Smooth muscle cell (in vitro differentiated cells): Measurements from ENCODE around the gene COL25A1. TPM values are rescaled to one million over a fixed set of nuclear protein-coding genes. Genes with fewer than 3 reads are reported as not detected.
"Not testable (repeated sequence)": the region's sequence is repeated elsewhere in the genome, so short reads cannot be mapped to it uniquely, and the experiment has no call there.

Experiments
- DNase-seq: peaks from one replicate; lab custom pipeline; 2025; ENCODE audit not compliant: unreplicated experiment; lab: John Stamatoyannopoulos, UW
- H2AFZ ChIP-seq: fragments of 200-600 bp; sonication (generic); 2 replicates; pipeline ENCODE4 v1.6.0; 2016; ENCODE audit warnings: antibody characterized with exemption, low read depth, mild to moderate bottlenecking
- H3F3A ChIP-seq: fragments of 200-600 bp; sonication (generic); 2 replicates; pipeline ENCODE4 v1.6.0; 2017; ENCODE audit warnings: antibody characterized with exemption, low read depth
- H3K27ac ChIP-seq: fragments of 200-600 bp; sonication (generic); 2 replicates; pipeline ENCODE4 v1.5.1; 2016; ENCODE audit warnings: low read depth, mild to moderate bottlenecking
- H3K27me3 ChIP-seq: fragments of 200-600 bp; sonication (generic); 2 replicates; pipeline ENCODE4 v1.6.1; 2016; ENCODE audit warnings: low read depth, mild to moderate bottlenecking
- H3K36me3 ChIP-seq: fragments of 200-600 bp; sonication (generic); 2 replicates; pipeline ENCODE4 v1.5.1; 2016; ENCODE audit warnings: low read depth
- H3K4me1 ChIP-seq: fragments of 200-600 bp; sonication (generic); 2 replicates; pipeline ENCODE4 v1.5.1; 2016; ENCODE audit warnings: low read depth
- H3K4me2 ChIP-seq: fragments of 200-600 bp; sonication (generic); 2 replicates; pipeline ENCODE4 v1.6.0; 2016; ENCODE audit warnings: mild to moderate bottlenecking
- H3K4me3 ChIP-seq: fragments of 200-600 bp; sonication (generic); 2 replicates; pipeline ENCODE4 v1.5.1; 2016; ENCODE audit warnings: mild to moderate bottlenecking
- H3K79me2 ChIP-seq: fragments of 200-600 bp; sonication (generic); 2 replicates; pipeline ENCODE4 v1.6.0; 2016; ENCODE audit warnings: low read depth, mild to moderate bottlenecking
- H3K9ac ChIP-seq: fragments of 200-600 bp; sonication (generic); 2 replicates; pipeline ENCODE4 v1.6.0; 2016; ENCODE audit warnings: low read depth
- H3K9me3 ChIP-seq: fragments of 200-600 bp; sonication (generic); replicated peaks from 2 replicates; pipeline ENCODE4 v1.5.1; 2016; ENCODE audit warnings: low read depth
- H4K20me1 ChIP-seq: fragments of 200-600 bp; sonication (generic); 2 replicates; pipeline ENCODE4 v1.6.0; 2016; ENCODE audit warnings: low read depth
- WGBS: methylation state at CpG from one replicate; pipeline ENCODE4 v1.1.7; 2016; ENCODE audit warnings: low lambda C conversion rate; 5-methylcytosine and 5-hydroxymethylcytosine counted together
- polyA plus RNA-seq: library from polyadenylated mRNA; unstranded; fragments of >200 nt; fragmentation: Nextera tagmentation; extraction: Ambion mirVana; gene quantifications from 2 replicates; pipeline ENCODE4 v1.2.1, GENCODE V29; 2016
- total RNA-seq: library from RNA; depleted of rRNA; stranded (reverse); fragments of >200 nt; gene quantifications from 2 replicates; pipeline ENCODE4 v1.2.3, GENCODE V29; 2014
- TF ChIP-seq, protein P1 (sequence below): fragments of 200-600 bp; sonication (generic); IDR thresholded peaks from 2 replicates; pipeline ENCODE4 v1.5.1; 2017; ENCODE audit warnings: borderline replicate concordance, mild to moderate bottlenecking, antibody characterized with exemption; ENCODE audit not compliant: insufficient read depth, poor library complexity, severe bottlenecking

COL25A1 gene
- total and polyA plus RNA-seq, 2 experiments from 2014 or later, result 2.9 to 4.7 TPM

DNA sequence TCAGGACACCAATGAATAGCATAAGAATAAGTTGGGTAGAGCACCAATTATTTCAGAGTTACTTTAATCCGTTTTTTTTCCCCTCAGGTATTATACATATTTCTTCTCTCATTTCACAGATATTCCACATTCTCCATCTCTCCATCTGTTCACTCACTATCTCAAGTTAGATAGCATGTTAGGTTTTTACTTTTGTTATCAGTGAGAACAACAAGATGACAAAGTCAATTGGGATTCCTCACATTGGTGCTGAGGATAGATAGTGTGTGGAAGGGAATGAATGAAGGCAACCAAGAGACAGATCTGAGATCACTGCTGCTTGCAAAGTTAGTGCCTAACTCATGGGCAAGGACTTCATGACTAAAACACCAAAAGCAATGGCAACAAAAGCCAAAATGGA lies 427.7 kb downstream of the COL25A1 start:
- Histone ChIP-seq H3K27ac (no peak overlapping the region), H3K9me3 (no peaks in the 10 kb centered on the region), H3F3A (no peaks in the 10 kb centered on the region), H3K79me2 (no peaks in the 10 kb centered on the region), H3K27me3 (no peaks in the 10 kb centered on the region), H3K4me3 (no peak overlapping the region), H3K9ac (no peak overlapping the region), H4K20me1 (no peaks in the 10 kb centered on the region), H2AFZ (no peak overlapping the region), H3K4me2 (no peak overlapping the region), H3K4me1 (peaks cover 12% of the 10 kb centered on the region), H3K36me3 (no peaks in the 10 kb centered on the region)
- no peak for DNase-seq
- TF ChIP-seq, protein P1, sequence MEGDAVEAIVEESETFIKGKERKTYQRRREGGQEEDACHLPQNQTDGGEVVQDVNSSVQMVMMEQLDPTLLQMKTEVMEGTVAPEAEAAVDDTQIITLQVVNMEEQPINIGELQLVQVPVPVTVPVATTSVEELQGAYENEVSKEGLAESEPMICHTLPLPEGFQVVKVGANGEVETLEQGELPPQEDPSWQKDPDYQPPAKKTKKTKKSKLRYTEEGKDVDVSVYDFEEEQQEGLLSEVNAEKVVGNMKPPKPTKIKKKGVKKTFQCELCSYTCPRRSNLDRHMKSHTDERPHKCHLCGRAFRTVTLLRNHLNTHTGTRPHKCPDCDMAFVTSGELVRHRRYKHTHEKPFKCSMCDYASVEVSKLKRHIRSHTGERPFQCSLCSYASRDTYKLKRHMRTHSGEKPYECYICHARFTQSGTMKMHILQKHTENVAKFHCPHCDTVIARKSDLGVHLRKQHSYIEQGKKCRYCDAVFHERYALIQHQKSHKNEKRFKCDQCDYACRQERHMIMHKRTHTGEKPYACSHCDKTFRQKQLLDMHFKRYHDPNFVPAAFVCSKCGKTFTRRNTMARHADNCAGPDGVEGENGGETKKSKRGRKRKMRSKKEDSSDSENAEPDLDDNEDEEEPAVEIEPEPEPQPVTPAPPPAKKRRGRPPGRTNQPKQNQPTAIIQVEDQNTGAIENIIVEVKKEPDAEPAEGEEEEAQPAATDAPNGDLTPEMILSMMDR, result no peak
- 54% methylated on average over 1 of the region's 1 CpG for WGBS

DNA sequence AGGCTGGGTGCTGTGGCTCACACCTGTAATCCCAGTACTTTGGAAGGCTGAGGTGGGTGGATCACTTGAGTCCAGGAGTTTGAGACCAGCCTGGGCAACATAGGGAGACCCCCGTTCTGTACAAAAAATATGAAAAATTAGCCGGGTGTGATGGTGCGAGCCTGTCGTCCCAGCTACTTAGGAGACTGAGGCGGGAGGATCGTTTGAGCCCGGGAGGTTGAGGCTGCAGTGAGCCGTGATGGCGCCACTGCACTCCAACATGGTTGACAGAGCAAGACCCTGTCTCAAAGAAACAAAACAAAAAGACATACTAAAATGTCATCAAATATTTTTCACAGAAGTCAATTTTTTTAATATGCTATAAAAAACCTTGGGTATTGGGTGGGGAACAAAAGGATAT lies 432.5 kb downstream of the COL25A1 start:
- H3K9ac ChIP-seq, H3K79me2 ChIP-seq, H3K4me2 ChIP-seq, H3K4me1 ChIP-seq, H4K20me1 ChIP-seq, H3F3A ChIP-seq, DNase-seq, H3K27ac ChIP-seq, H3K36me3 ChIP-seq, H3K9me3 ChIP-seq, H3K4me3 ChIP-seq, H3K27me3 ChIP-seq, H2AFZ ChIP-seq: not testable (repeated sequence)
- 93% methylated on average over 9 of the region's 9 CpGs for WGBS

DNA sequence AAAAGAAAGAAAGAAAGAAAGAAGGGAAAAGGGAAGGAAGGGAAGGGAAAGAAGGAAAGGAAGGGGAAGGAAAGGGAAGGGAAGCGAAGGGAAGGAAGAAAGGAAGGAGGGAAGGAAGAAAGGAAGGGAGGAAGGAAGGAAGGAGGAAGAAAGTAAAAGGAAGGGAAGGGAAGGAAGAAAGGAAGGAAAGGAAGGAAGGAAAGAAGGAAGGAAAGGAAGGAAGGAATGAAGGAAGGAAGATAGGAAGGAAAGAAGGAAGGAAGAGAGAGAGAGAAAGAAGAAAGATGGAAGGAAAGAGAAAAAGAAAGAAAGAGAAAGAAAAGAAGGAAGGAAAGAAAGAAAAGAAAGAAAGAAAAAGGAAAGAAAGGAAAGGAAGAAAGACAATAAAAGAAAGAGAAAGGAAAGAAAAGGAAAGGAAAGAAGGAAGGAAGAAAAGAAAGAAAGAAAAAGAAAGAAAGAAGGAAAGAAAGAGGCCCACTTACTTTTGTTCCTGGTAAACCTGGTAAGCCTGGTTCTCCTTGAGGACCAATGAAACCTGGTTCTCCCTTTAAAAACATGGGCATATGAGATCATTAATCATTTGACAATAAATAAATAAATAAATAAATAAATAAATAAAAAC lies 433.7 kb downstream of the COL25A1 start:
- no peak overlapping the region for H3K27ac ChIP-seq
- TF ChIP-seq, protein P1, result no peak
- H3K4me1 ChIP-seq, result no peaks in the 10 kb centered on the region
- no peak overlapping the region for H3K4me2 ChIP-seq
- no peaks in the 10 kb centered on the region for H3K27me3 ChIP-seq
- H3K79me2 ChIP-seq, result no peaks in the 10 kb centered on the region
- no peaks in the 10 kb centered on the region for H3K36me3 ChIP-seq
- no peaks in the 10 kb centered on the region for H3K9me3 ChIP-seq
- no peaks in the 10 kb centered on the region for H4K20me1 ChIP-seq
- DNase-seq, result no peak
- H3F3A ChIP-seq, result no peaks in the 10 kb centered on the region
- H3K4me3 ChIP-seq, result no peak overlapping the region
- H3K9ac ChIP-seq, result no peak overlapping the region
- WGBS, result 93% methylated on average over 1 of the region's 1 CpG
- no peak overlapping the region for H2AFZ ChIP-seq

DNA sequence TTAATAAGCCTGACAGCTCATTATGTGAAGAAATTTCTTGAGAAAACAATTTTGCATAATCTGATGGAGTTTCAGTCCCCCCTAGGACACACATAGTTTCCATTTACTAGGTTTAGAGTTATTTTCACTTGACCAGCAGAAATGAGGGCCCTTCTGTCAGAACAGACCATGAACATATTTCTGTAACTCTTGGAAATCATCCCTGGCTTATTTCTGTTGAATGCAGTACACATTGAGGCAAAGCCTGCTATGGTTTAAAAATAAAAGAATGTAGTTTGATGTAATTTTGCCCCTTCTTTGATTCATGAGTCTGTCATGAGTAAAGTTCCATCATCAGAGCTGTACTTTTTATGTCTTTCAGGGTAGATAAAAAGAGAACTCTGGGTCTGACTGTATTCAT lies 435.0 kb downstream of the COL25A1 start:
- no peaks in the 10 kb centered on the region for H4K20me1 ChIP-seq
- no peaks in the 10 kb centered on the region for H3K9me3 ChIP-seq
- no peaks in the 10 kb centered on the region for H3K79me2 ChIP-seq
- H3K4me2 ChIP-seq, result no peak overlapping the region
- H2AFZ ChIP-seq, result no peak overlapping the region
- no peaks in the 10 kb centered on the region for H3K36me3 ChIP-seq
- TF ChIP-seq, protein P1, result no peak
- H3K9ac ChIP-seq, result no peak overlapping the region
- H3K4me3 ChIP-seq, result no peak overlapping the region
- DNase-seq, result no peak
- no peaks in the 10 kb centered on the region for H3K4me1 ChIP-seq
- H3K27me3 ChIP-seq, result no peaks in the 10 kb centered on the region
- no peaks in the 10 kb centered on the region for H3F3A ChIP-seq
- H3K27ac ChIP-seq, result no peak overlapping the region
